Measurements from ENCODE around the gene OR2G2.

Gene OR2G2

DNA sequence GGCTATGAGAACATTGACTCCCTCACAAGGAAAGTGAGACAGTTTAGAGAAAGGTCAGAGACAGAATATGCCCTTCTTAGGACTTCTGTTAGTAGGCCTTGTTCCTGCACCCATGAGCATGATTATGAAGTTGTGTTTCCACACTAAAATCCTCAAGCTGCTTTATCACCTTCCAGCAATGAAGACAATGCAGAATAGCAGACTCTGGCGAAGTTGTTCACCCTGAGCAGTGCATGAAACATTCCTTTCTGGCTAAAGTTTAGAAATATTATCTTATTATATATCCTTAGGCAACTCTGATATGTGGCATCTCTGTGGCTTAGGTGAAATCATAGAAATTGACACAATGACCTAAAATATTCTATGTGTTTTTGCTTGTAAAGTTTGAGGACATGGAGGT is 13.9 kb upstream of the OR2G2 start:
- CTCF ChIA-PET, result interaction anchor here (1.0 to 2.1 kb wide), 2 partner anchors 184 to 201 kb away, joined by 3 to 6 read pairs; no protein-coding TSS in a partner anchor
- POLR2A ChIA-PET, result no interaction called here
- TF ChIP-seq, protein P1, sequence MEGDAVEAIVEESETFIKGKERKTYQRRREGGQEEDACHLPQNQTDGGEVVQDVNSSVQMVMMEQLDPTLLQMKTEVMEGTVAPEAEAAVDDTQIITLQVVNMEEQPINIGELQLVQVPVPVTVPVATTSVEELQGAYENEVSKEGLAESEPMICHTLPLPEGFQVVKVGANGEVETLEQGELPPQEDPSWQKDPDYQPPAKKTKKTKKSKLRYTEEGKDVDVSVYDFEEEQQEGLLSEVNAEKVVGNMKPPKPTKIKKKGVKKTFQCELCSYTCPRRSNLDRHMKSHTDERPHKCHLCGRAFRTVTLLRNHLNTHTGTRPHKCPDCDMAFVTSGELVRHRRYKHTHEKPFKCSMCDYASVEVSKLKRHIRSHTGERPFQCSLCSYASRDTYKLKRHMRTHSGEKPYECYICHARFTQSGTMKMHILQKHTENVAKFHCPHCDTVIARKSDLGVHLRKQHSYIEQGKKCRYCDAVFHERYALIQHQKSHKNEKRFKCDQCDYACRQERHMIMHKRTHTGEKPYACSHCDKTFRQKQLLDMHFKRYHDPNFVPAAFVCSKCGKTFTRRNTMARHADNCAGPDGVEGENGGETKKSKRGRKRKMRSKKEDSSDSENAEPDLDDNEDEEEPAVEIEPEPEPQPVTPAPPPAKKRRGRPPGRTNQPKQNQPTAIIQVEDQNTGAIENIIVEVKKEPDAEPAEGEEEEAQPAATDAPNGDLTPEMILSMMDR (IDR thresholded peaks at IDR 0.05; ENCODE audit: insufficient read depth, low read length, missing control alignments), result no peak
- no peak for DNase-seq (ENCODE audit: low read depth, low spot score)
- no peak overlapping the region for H3K4me3 ChIP-seq (ENCODE audit: low read depth, low read length)

DNA sequence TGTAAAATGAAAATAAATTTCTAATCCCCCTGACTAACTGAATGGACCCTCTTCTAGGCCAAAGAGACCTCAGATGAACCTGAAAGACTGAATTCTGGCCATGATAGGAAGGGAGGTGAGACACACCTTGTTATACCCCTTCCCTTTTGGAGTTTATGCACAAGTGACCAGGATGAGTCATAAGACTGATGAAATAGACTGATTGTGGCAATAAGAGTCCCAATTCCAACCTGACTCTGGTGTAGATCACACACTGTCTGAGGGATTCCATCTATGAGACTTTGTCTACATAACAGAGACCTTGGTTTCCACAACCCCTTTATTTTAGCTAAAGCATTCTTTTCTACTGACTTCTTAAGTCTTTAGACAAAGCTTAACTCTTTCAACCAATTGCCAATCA is 13.5 kb upstream of the OR2G2 start:
- DNase-seq (ENCODE audit: low read depth, low spot score), result no peak
- ChIA-PET POLR2A (no interaction called here), CTCF (interaction anchor here (1.0 to 2.1 kb wide), 2 partner anchors 184 to 201 kb away, joined by 3 to 6 read pairs; no protein-coding TSS in a partner anchor)
- TF ChIP-seq, protein P1 (IDR thresholded peaks at IDR 0.05; ENCODE audit: insufficient read depth, low read length, missing control alignments), result no peak
- H3K4me3 ChIP-seq (ENCODE audit: low read depth, low read length), result no peak overlapping the region

DNA sequence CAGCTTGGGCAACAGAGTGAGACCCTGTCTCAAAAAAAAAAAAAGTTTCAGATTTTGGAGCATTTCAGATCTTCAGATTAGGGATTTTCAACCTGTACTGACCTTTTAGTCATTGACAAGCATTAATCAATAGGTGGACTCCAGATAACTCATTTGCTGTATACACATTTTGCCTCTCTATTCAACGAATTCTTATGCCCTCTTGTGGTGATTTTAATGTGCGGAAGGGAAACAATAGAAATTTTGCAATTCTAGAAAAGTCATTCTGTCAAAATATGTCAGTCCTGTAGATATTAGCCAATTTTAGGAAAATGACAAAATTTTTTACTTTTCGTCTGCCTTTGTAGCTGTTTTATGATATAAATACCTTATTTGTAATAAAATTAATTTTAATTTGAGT is 11.6 kb upstream of the OR2G2 start:
- TF ChIP-seq, protein P1 (IDR thresholded peaks at IDR 0.05; ENCODE audit: insufficient read depth, low read length, missing control alignments), result no peak
- DNase-seq (ENCODE audit: low read depth, low spot score), result no peak
- no peak overlapping the region for H3K4me3 ChIP-seq (ENCODE audit: low read depth, low read length)
- POLR2A ChIA-PET, result no interaction called here
- CTCF ChIA-PET, result interaction anchor here (0.9 to 2.1 kb wide), 3 partner anchors 187 to 204 kb away, joined by 3 to 7 read pairs (median 6); no protein-coding TSS in a partner anchor

DNA sequence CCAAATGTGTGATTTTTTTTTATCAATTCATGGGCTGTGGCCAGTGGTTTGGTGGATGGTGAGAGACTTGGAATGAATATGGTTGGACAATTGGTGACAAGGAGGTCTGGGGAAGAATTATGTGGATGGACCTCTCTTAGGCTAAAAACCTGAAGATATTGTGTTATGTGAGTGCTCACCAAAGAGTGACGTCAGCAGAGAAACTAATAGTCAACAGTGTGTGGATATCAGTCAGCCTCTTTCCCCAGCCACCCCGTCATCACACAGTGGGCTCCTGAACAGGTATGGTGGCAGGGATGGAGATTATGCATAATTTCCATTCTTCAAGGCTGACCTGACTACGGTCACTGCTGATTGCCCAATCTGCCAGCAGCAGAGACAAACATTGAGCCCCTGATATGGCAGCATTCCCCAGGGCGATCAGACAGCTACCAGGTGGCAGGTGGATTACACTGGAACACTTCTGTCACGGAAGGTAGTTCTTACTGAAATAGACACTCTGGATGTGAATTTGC is 9.2 kb upstream of the OR2G2 start:
- H3K4me3 ChIP-seq (ENCODE audit: low read depth, low read length), result no peak overlapping the region
- no peak for DNase-seq (ENCODE audit: low read depth, low spot score)
- TF ChIP-seq, protein P1 (IDR thresholded peaks at IDR 0.05; ENCODE audit: insufficient read depth, low read length, missing control alignments), result no peak
- CTCF ChIA-PET, result interaction anchor here (0.7 to 1.6 kb wide), 2 partner anchors 189 kb away, joined by 4 to 5 read pairs; no protein-coding TSS in a partner anchor
- POLR2A ChIA-PET, result no interaction called here

DNA sequence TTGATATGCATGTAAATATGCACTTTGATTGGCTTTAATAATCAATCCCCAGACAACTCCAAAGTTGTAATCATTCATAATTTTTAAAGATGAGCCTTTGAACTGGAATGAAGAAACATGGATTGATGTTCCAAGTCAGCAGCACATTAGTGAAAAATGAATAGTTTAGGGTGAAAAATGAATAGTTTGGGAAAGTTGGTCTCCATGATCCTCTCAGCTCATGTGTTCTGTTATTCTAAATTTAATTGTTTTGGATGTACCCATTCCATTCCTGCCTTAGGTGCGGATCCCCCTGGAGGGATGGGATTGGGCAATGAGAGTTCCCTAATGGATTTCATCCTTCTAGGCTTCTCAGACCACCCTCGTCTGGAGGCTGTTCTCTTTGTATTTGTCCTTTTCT is 17.1 kb downstream of the OR2G2 start, which contains the start of gene OR2G3:
Gene OR2G3 (plus strand): TSS at position 301 of the 400 bp plus-strand sequence. CDS start 0 bp downstream, at position 301.
- POLR2A ChIA-PET, result no interaction called here

DNA sequence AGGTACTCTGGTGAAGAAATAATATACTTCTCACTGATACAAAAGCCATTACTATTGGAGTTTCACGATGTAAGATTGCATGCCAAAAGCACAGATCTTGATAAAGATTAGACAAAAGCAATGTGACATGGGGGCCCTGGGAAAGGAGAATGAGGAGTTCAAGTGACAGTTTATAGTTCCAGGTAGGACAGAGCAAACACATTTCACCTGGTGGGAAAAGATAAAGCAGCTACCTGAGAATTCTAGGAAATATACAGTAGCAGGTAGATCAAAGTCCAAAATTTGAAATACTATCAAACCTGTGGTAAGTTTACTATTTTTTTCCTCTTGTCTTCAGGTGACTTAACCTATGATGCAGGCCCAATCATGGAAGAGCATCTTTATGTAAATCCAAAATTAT is 25.2 kb downstream of the OR2G2 start:
- CTCF ChIA-PET, result no interaction called here
- POLR2A ChIA-PET, result no interaction called here
- TF ChIP-seq, protein P1 (IDR thresholded peaks at IDR 0.05; ENCODE audit: insufficient read depth, low read length, missing control alignments), result no peak
- H3K4me3 ChIP-seq (ENCODE audit: low read depth, low read length), result no peak overlapping the region
- no peak for DNase-seq (ENCODE audit: low read depth, low spot score)

More for the DNA sequence above, 17.1 kb downstream of the OR2G2 start, which contains the start of gene OR2G3:
- no peak within 1 kb of the TSS for H3K4me3 ChIP-seq (ENCODE audit: low read depth, low read length)
- DNase-seq (ENCODE audit: low read depth, low spot score), result no peak
- CTCF ChIA-PET, result no interaction called here
- TF ChIP-seq, protein P1 (IDR thresholded peaks at IDR 0.05; ENCODE audit: insufficient read depth, low read length, missing control alignments), result no peak
